Testis (tissue), 2 donors: ENCODE measurements around the gene TEKT5.

ENCODE experiments used
- POLR2A ChIP-seq: fragments of 450-650 bp; IDR thresholded peaks from one replicate; pipeline ENCODE4 v1.6.1; 2017; ENCODE audit warnings: antibody characterized with exemption, mild to moderate bottlenecking, moderate library complexity
- TF ChIP-seq, protein P1 (sequence below), 3 experiments: fragments of 450-650 bp in 2 of 3; fragments of 200-600 bp in 1 of 3; sonication (generic) in 1 of 3; IDR thresholded peaks; one replicate each; pipeline ENCODE4 v1.5.1; 2016 to 2019; ENCODE audit warnings: antibody characterized with exemption in 3 of 3, mild to moderate bottlenecking in 2 of 3, moderate library complexity in 1 of 3

DNA sequence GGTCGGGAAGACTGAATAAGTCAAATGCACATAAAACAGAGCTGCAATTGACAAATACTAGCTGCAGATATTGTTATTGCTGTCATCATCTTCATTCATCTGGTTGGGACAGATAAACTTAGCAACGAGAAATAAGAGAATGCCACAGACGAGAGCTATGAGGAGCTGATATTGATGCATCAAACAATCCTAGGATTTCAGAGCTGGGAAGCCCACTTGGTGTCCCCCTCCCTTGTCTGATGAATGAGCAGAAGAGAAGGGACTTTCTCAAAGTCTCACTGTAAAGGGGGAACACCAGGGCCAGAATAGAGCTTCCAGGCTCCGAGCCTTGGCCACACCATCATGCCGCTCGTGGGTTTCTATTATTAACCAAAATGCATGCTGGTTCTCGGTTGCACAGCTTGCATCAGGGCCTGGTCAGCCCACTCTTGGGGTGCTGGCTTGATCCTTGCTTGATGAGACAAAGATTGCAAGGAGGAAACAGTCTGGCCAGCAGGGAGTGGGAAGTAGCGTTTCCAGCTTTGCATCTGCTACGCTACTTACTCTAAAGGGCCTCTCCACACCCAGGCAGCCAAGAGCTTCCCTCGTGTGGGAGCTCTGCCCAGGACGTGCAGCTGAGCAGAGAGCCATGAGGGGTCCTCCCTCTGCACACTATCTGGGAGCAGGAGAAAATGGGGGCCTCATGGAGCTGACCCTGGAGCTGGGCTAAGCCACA lies 85.9 kb downstream of the TEKT5 start:
- TF ChIP-seq, protein P1, sequence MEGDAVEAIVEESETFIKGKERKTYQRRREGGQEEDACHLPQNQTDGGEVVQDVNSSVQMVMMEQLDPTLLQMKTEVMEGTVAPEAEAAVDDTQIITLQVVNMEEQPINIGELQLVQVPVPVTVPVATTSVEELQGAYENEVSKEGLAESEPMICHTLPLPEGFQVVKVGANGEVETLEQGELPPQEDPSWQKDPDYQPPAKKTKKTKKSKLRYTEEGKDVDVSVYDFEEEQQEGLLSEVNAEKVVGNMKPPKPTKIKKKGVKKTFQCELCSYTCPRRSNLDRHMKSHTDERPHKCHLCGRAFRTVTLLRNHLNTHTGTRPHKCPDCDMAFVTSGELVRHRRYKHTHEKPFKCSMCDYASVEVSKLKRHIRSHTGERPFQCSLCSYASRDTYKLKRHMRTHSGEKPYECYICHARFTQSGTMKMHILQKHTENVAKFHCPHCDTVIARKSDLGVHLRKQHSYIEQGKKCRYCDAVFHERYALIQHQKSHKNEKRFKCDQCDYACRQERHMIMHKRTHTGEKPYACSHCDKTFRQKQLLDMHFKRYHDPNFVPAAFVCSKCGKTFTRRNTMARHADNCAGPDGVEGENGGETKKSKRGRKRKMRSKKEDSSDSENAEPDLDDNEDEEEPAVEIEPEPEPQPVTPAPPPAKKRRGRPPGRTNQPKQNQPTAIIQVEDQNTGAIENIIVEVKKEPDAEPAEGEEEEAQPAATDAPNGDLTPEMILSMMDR (IDR thresholded peaks at IDR 0.05): no peak
- TF ChIP-seq POLR2A: no peak
